GM12892 (cell line): Measurements from ENCODE around the gene DDX51.

Source experiments
- DNase-seq: peaks from one replicate; pipeline ENCODE4 v3.0.0; 2011; ENCODE audit not compliant: insufficient read length
- FAIRE-seq: peaks from 2 replicates; lab custom pipeline; 2011; peaks lifted over from hg19 to GRCh38; lab: Jason Lieb, UNC
- POLR2A ChIP-seq: IDR thresholded peaks from 2 replicates; pipeline ENCODE4 v1.6.1; 2011; ENCODE audit warnings: low read depth, low read length, control low read depth
- POLR2AphosphoS5 ChIP-seq: IDR thresholded peaks from 2 replicates; pipeline ENCODE4 v1.6.1; 2011; ENCODE audit warnings: low read depth, low read length, control low read depth
- TAF1 ChIP-seq: IDR thresholded peaks from 2 replicates; pipeline ENCODE4 v1.6.1; 2011; ENCODE audit warnings: low read depth, mild to moderate bottlenecking, control low read depth, low read length, borderline replicate concordance

DDX51 gene

DNA sequence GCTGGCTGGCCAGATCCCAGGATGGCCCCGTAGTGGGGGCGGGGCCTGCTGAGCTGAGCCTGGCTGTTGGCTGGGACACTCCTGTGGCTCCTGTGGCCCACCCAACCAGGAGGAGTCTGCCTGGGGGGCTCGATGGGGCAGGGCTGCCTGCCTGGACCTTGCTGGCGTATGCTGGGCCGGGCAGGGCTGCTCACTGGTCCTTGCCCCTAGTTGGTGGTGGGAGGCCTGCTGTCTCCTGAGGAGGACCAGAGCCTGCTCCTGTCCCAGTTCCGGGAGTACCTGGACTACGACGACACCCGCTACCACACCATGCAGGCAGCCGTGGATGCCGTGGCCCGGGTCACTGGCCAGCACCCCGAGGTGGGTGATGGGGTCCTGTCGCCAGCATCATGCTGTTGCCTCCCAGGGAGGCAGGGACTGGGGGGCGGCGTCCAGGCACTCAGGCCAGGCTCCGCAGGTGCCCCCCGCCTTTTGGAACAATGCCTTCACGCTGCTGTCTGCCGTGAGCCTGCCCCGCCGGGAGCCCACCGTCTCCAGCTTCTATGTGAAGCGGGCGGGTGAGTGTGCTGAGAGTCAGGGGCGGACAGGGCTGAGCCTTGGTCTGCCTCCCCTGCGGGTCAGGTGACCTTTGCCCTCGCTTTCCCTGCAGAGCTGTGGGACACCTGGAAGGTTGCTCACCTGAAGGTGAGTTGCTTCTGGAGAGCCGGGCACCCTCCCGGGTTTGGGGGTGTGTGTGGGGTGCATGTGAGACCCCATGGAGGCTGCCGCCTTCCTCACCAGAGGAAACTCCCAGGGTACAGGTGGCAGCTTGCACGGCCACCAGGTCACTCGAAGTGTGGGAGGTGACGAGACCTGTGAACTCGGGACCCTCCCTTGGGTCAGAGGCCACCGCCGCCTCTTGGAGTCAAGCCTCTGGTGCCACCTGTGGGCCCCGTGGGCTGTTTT is 3.6 kb upstream of the DDX51 start:
- FAIRE-seq (no peak), DNase-seq (no peak)
- TF ChIP-seq POLR2A: no peak
- TF ChIP-seq TAF1: no peak
- TF ChIP-seq POLR2AphosphoS5: no peak

GRCh38 chr12:132146772-132147422 is 2.8 kb upstream of the DDX51 start:
- no peak for FAIRE-seq
- TF ChIP-seq POLR2A (no peak), POLR2AphosphoS5 (no peak), TAF1 (no peak)

GRCh38 chr12:132146098-132146497 is 2.0 kb upstream of the DDX51 start:
- DNase-seq: no peak
- TF ChIP-seq TAF1 (no peak), POLR2AphosphoS5 (no peak), POLR2A (no peak)
- FAIRE-seq: no peak

More at GRCh38 chr12:132146772-132147422, 2.8 kb upstream of the DDX51 start:
- no peak for DNase-seq

- TF ChIP-seq POLR2A (no peak), TAF1 (no peak), POLR2AphosphoS5 (no peak)
- FAIRE-seq (no peak), DNase-seq (no peak)
Observed at GRCh38 chr12:132145334-132145733, 1.2 kb upstream of the DDX51 start.

GRCh38 chr12:132144810-132145168 is 670 bp upstream of the DDX51 start:
- no peak for TF ChIP-seq POLR2AphosphoS5
- TF ChIP-seq POLR2A: no peak
- no peak for TF ChIP-seq TAF1
- FAIRE-seq (peak; percentile 5), DNase-seq (no peak)

DNA sequence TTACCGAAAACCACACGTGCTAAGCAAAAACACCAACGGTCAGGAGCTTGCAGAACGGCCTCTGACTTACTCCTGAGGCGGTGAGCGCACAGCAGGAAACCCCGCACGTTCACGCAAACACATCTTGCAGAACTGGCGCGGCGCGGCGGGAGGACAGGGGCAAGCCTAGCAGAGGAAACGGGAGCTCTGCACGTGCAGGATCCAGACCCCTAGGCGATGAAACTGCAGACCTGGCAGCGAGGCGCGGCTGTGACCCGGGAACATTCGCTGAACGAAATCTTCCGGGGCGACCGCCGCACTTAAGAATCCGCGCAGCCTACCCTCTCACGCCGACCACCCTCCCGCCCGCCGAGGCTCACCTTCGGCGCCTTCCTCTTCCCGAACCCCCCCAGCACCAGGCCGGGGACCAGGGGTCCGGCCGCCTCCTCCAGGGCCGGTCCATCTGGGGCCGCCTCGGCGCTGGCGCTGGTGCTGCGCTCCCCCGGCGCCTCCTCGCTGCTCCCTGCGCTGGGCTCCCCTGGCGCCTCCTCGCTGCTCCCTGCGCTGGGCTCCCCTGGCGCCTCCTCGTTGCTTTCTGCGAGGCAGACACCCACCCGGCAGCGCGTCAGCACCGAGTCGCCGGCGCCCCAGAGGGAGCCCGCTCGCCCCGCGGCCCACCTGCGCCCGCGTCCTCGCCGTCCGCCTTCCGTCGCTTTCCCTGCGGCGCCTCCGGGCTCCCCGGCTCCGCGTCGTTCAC is 615 bp downstream of the DDX51 start:
- TF ChIP-seq POLR2AphosphoS5: no peak
- TF ChIP-seq POLR2A: no peak
- no peak for TF ChIP-seq TAF1
- FAIRE-seq: peak; percentile 24
- no peak for DNase-seq

- TF ChIP-seq TAF1 (no peak), POLR2A (no peak), POLR2AphosphoS5 (no peak)
- DNase-seq (no peak), FAIRE-seq (peak; percentile 69)
Observed at GRCh38 chr12:132142679-132143335, 1.3 kb downstream of the DDX51 start.

DNA sequence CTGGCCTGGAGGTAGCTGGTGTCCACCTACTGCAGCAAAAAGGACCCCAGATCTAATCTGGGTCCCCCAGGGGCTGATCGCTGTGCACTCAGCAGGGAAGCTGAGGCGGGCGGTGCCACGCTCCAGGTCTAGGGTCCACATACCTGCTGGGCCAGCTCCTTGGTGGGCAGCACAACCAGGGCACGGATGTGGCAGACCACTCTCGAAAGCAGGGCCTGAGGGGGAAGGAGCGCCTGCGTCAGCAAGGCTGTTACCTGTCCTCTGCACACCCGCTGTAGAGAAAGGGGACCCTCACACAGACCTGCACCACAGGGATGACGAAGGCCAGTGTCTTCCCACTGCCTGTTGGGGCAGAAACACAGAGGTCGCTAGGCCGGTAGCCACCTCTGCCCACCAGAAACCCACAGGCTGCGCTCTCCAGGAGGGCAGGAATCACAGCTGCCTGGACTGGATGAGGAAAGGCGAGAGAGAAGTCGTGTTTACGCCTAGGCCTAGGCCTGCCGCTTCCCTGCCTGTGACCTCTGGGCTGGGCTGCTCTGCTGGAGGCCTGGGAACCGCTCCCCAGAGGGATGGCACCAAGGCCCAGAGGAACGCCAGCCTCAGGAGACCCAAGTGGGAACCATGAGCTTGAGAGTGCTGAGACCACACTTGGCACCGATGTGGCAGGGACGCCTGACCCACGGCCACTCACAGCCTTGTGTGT is 2.0 kb downstream of the DDX51 start:
- no peak for TF ChIP-seq POLR2A
- TF ChIP-seq POLR2AphosphoS5: no peak
- no peak for TF ChIP-seq TAF1
- DNase-seq: no peak
- FAIRE-seq: no peak

DNA sequence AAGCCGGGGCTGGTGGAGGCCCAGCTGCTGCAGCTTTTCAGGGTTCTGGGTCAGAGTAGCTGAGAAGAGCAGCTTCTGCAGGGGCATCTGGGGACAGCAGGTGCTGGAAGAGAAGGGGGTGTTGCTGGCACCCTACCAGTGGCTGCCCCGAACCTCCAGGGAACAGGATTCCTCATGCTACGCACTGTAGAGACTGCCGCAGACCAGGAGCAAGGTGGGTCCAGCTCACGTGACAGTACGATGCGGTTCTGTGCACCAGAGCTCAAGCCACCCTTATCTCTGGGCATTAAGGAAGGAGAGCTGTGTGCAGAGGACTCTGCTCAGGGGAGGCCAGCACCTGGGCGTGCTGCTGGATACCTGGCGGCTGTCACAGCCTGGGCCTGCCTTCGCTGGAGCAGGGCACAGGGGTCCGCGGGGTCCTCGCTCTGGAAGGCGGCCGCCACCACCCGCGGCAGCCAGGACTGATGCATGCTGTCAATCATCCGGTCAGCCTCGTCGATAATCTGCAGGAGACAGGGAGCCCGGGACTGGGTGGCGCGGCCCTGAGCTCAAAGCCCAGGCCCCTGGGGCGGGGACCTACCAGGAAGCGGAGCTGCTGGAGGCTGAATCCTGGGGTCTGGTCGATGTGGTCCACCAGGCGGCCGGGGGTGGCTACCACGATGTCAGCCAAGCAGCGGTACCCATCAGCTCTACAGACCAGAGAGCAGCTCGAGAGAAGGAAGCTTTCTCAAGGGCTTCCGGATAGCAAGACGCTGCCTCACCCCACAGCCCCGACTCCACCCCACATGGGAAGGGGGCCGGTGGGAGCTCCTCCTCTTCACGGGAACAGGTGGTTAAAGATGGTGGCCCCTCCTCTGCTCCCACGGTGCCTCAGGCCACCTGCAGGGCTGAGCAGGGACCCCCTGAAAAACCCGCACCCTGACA is 2.9 kb downstream of the DDX51 start:
- no peak for DNase-seq
- no peak for FAIRE-seq
- TF ChIP-seq POLR2AphosphoS5 (no peak), POLR2A (no peak), TAF1 (no peak)

DNA sequence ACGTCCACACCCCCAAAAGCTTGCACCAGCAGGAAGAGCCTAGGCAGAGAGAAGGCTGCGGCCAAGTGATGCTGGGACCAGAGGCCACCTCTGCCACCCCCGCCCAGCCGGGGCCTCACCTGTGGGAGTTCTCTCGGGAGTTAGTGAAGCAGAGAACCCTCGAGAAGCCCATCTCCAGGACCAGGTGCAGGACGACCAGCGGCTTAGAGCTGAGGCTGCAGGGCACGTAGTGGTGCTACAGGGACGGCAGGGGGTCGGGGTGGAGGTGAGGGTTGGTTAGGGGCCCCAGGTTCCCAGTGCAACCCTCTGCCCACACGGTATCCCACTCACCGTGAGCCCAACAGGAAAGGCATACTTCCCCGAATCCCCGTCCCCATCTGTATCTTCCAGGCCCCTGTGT is 3.6 kb downstream of the DDX51 start:
- FAIRE-seq (no peak), DNase-seq (no peak)
- TF ChIP-seq POLR2A (no peak), POLR2AphosphoS5 (no peak), TAF1 (no peak)
